ENCODE results near the gene BTNL3. TPM values are rescaled to one million over a fixed set of nuclear protein-coding genes. Genes with fewer than 3 reads are reported as not detected.

Gene BTNL3
- polyA plus RNA-seq, 1 of the 3 experiments (the other 2 are of a cell fraction): not detected

GRCh38 chr5:181041043-181041442 lies 52.4 kb downstream of the BTNL3 start:
- ChIA-PET CTCF (interaction anchor here (0.6 kb wide), 1 partner anchor 97 kb away, joined by 3 read pairs; no protein-coding TSS in a partner anchor), POLR2A (no interaction called here)
- H3K9me3 ChIP-seq: no peaks in the 10 kb centered on the region

GRCh38 chr5:181042036-181042713 lies 53.5 kb downstream of the BTNL3 start:
- DNase-seq: no peak
- Histone ChIP-seq H3K9me2 (no peaks in the 10 kb centered on the region), H3F3A (replicated peaks; ENCODE audit: insufficient read depth) (no peaks in the 10 kb centered on the region), H3K27me3 (ENCODE audit: insufficient read depth) (peaks cover 60% of the 10 kb centered on the region), H3K4me2 (no peak overlapping the region), H3K79me2 (ENCODE audit: insufficient read depth) (no peaks in the 10 kb centered on the region), H3K9me3 (no peaks in the 10 kb centered on the region), H3K9ac (no peak overlapping the region), H3K36me3 (replicated peaks in 1 of 2; ENCODE audit: control insufficient read depth in 1 of 2, insufficient read depth in 2 of 2, low read length in 1 of 2) (no peaks in the 10 kb centered on the region), H3K4me3 (ENCODE audit: low read depth in 2 of 2, low read length in 1 of 2) (no peak overlapping the region), H4K20me1 (ENCODE audit: insufficient read depth) (no peaks in the 10 kb centered on the region), H3K27ac (ENCODE audit: low read depth in 2 of 2, low read length in 1 of 2) (no peak overlapping the region), H3K4me1 (ENCODE audit: control insufficient read depth in 1 of 2, insufficient read depth in 2 of 2, low read depth in 1 of 2, low read length in 1 of 2) (no peaks in the 10 kb centered on the region), H2AFZ (ENCODE audit: low read depth) (no peak overlapping the region)
- CTCF ChIA-PET: interaction anchor here (1.4 kb wide), 1 partner anchor 9 kb away, joined by 3 read pairs; no protein-coding TSS in a partner anchor
- POLR2A ChIA-PET: no interaction called here
- WGBS (ENCODE audit: low lambda C conversion rate): 21% methylated on average over 15 of the region's 15 CpGs
- no peak for TF ChIP-seq JUND (IDR thresholded peaks at IDR 0.05)
- no peak for TF ChIP-seq EZH2phosphoT487 (IDR thresholded peaks at IDR 0.05; ENCODE audit: borderline replicate concordance, low read depth)
- no peak for TF ChIP-seq PBX3 (IDR thresholded peaks at IDR 0.05)
- TF ChIP-seq MXI1 (IDR thresholded peaks at IDR 0.05; ENCODE audit: low read depth, low read length): no peak
- no peak for TF ChIP-seq USF1 (IDR thresholded peaks at IDR 0.05; ENCODE audit: borderline replicate concordance, low read depth)
- TF ChIP-seq POLR2AphosphoS5 (IDR thresholded peaks at IDR 0.05; ENCODE audit: low read depth, low read length): no peak
- TF ChIP-seq ZBTB33 (IDR thresholded peaks at IDR 0.05; ENCODE audit: borderline replicate concordance, low read depth): no peak
- TF ChIP-seq EP300 (IDR thresholded peaks at IDR 0.05; ENCODE audit: borderline replicate concordance in 1 of 2, low read depth in 1 of 2, low read length in 1 of 2): no peak
- no peak for TF ChIP-seq IRF3 (IDR thresholded peaks at IDR 0.05; ENCODE audit: low read depth, low read length)

More at GRCh38 chr5:181041043-181041442, 52.4 kb downstream of the BTNL3 start:
- Histone ChIP-seq H4K20me1 (ENCODE audit: insufficient read depth) (no peaks in the 10 kb centered on the region), H3K9me2 (no peaks in the 10 kb centered on the region), H3K27me3 (ENCODE audit: insufficient read depth) (peaks cover 62% of the 10 kb centered on the region), H3K27ac (ENCODE audit: low read depth in 2 of 2, low read length in 1 of 2) (no peak overlapping the region), H3K9ac (no peak overlapping the region), H2AFZ (ENCODE audit: low read depth) (no peak overlapping the region), H3K36me3 (replicated peaks in 1 of 2; ENCODE audit: control insufficient read depth in 1 of 2, insufficient read depth in 2 of 2, low read length in 1 of 2) (no peaks in the 10 kb centered on the region), H3K4me1 (ENCODE audit: control insufficient read depth in 1 of 2, insufficient read depth in 2 of 2, low read depth in 1 of 2, low read length in 1 of 2) (no peaks in the 10 kb centered on the region), H3K4me3 (ENCODE audit: low read depth in 2 of 2, low read length in 1 of 2) (no peak overlapping the region), H3F3A (replicated peaks; ENCODE audit: insufficient read depth) (no peaks in the 10 kb centered on the region), H3K4me2 (no peak overlapping the region), H3K79me2 (ENCODE audit: insufficient read depth) (no peaks in the 10 kb centered on the region)
- no peak for TF ChIP-seq YY1 (IDR thresholded peaks at IDR 0.05; ENCODE audit: low read depth)
- TF ChIP-seq MEF2A (IDR thresholded peaks at IDR 0.05; ENCODE audit: borderline replicate concordance, low read depth): no peak
- TF ChIP-seq FOXM1 (IDR thresholded peaks at IDR 0.05; ENCODE audit: low read depth): no peak
- no peak for TF ChIP-seq ZBTB33 (IDR thresholded peaks at IDR 0.05; ENCODE audit: borderline replicate concordance, low read depth)
- no peak for TF ChIP-seq NFIC (IDR thresholded peaks at IDR 0.05; ENCODE audit: borderline replicate concordance)
- TF ChIP-seq NRF1 (IDR thresholded peaks at IDR 0.05; ENCODE audit: low read depth, low read length): no peak
- TF ChIP-seq EP300 (IDR thresholded peaks at IDR 0.05; ENCODE audit: borderline replicate concordance in 1 of 2, low read depth in 1 of 2, low read length in 1 of 2): no peak
- TF ChIP-seq IRF3 (IDR thresholded peaks at IDR 0.05; ENCODE audit: low read depth, low read length): no peak
- no peak for DNase-seq
- WGBS (ENCODE audit: low lambda C conversion rate): 4% methylated on average over 6 of the region's 6 CpGs
